Activated CD4-positive, alpha-beta memory T cell treated with anti-CD3 and anti-CD28 coated beads for 36 hours (primary cell): Measurements from ENCODE around the gene ZSWIM7. TPM values are rescaled to one million over a fixed set of nuclear protein-coding genes. Genes with fewer than 3 reads are reported as not detected.
A peak's percentile ranks its signal among the peaks of the same experiment; 100 is the strongest.

Experiments
- CTCF ChIA-PET: fragments of 350-600 bp; sonication (Branson Sonifier 250); formaldehyde crosslinking; loops from one replicate; lab custom pipeline; 2021; ENCODE audit warnings: antibody characterized with exemption, inconsistent platforms; lab: Charles Lee
- POLR2A ChIA-PET: fragments of 350-600 bp; sonication (Branson Sonifier 250); formaldehyde crosslinking; loops from one replicate; lab custom pipeline; 2021; ENCODE audit warnings: antibody characterized with exemption; lab: Charles Lee
- DNase-seq: peaks from one replicate; pipeline ENCODE4 v3.0.0-alpha.2; 2020
- H3K27ac Mint-ChIP-seq: one replicate; pipeline ENCODE4 v1.8.0; 2021; ENCODE audit warnings: mixed read lengths
- H3K27me3 Mint-ChIP-seq: one replicate; pipeline ENCODE4 v1.8.0; 2021; ENCODE audit warnings: mixed read lengths
- H3K36me3 Mint-ChIP-seq: one replicate; pipeline ENCODE4 v1.8.0; 2021; ENCODE audit warnings: mixed read lengths
- H3K4me1 Mint-ChIP-seq: one replicate; pipeline ENCODE4 v1.8.0; 2021; ENCODE audit warnings: low read depth, mixed read lengths
- H3K4me3 Mint-ChIP-seq: one replicate; pipeline ENCODE4 v1.8.0; 2021; ENCODE audit warnings: mild to moderate bottlenecking, mixed read lengths
- H3K9me3 Mint-ChIP-seq: one replicate; pipeline ENCODE4 v1.8.0; 2021; ENCODE audit warnings: mixed read lengths
- intact Hi-C: fragments of 100-400 bp; cut with micrococcal nuclease; formaldehyde crosslinking; loops from one replicate; pipeline ENCODE4 v1.15.1; 2023
- total RNA-seq, 2 experiments: library from RNA; stranded (reverse); gene quantifications; one replicate each; pipeline ENCODE4 v1.2.3, GENCODE V29; 2021

The ZSWIM7 gene
- total RNA-seq, 2 experiments from 2014 or later: 11.2 to 12.0 TPM

GRCh38 chr17:15969463-15969862 lies 30.0 kb downstream of the ZSWIM7 start:
- POLR2A ChIA-PET: no interaction called here
- Mint-ChIP-seq H3K4me3 (no peak overlapping the region), H3K4me1 (no peaks in the 10 kb centered on the region), H3K9me3 (no peaks in the 10 kb centered on the region), H3K36me3 (no peaks in the 10 kb centered on the region), H3K27ac (no peak overlapping the region), H3K27me3 (peaks cover 25% of the 10 kb centered on the region)
- intact Hi-C loops: no loop called here
- DNase-seq: no peak
- CTCF ChIA-PET: no interaction called here

GRCh38 chr17:15967706-15968399 lies 31.7 kb downstream of the ZSWIM7 start:
- CTCF ChIA-PET: no interaction called here
- Mint-ChIP-seq H3K27ac (no peak overlapping the region), H3K4me1 (no peaks in the 10 kb centered on the region), H3K4me3 (no peak overlapping the region), H3K36me3 (no peaks in the 10 kb centered on the region), H3K9me3 (no peaks in the 10 kb centered on the region), H3K27me3 (peaks cover 27% of the 10 kb centered on the region)
- no peak for DNase-seq
- intact Hi-C loops: no loop called here
- POLR2A ChIA-PET: no interaction called here

- no peaks in the 10 kb centered on the region for H3K4me1 Mint-ChIP-seq
- H3K9me3 Mint-ChIP-seq: no peaks in the 10 kb centered on the region
- H3K4me3 Mint-ChIP-seq: no peak overlapping the region
- peaks cover 27% of the 10 kb centered on the region for H3K27me3 Mint-ChIP-seq
- H3K36me3 Mint-ChIP-seq: no peaks in the 10 kb centered on the region
- DNase-seq: no peak
- intact Hi-C loops: no loop called here
- POLR2A ChIA-PET: no interaction called here
- H3K27ac Mint-ChIP-seq: no peak overlapping the region
- CTCF ChIA-PET: no interaction called here
These were observed 32.6 kb downstream of the ZSWIM7 start for GRCh38 chr17:15966879-15967248.

GRCh38 chr17:15966183-15966878 lies 33.2 kb downstream of the ZSWIM7 start:
- POLR2A ChIA-PET: no interaction called here
- Mint-ChIP-seq H3K36me3 (no peaks in the 10 kb centered on the region), H3K4me1 (no peaks in the 10 kb centered on the region), H3K4me3 (no peak overlapping the region), H3K27ac (no peak overlapping the region), H3K27me3 (peaks cover 32% of the 10 kb centered on the region), H3K9me3 (no peaks in the 10 kb centered on the region)
- DNase-seq: no peak
- CTCF ChIA-PET: no interaction called here
- intact Hi-C loops: no loop called here

- no peak overlapping the region for H3K4me3 Mint-ChIP-seq
- no peaks in the 10 kb centered on the region for H3K9me3 Mint-ChIP-seq
- no peak for DNase-seq
- ChIA-PET POLR2A (no interaction called here), CTCF (no interaction called here)
- H3K27ac Mint-ChIP-seq: no peak overlapping the region
- no peaks in the 10 kb centered on the region for H3K36me3 Mint-ChIP-seq
- no peaks in the 10 kb centered on the region for H3K4me1 Mint-ChIP-seq
- H3K27me3 Mint-ChIP-seq: peaks cover 32% of the 10 kb centered on the region
- intact Hi-C loops: no loop called here
These were observed 34.0 kb downstream of the ZSWIM7 start for GRCh38 chr17:15965528-15965927.

GRCh38 chr17:15963670-15964110 lies 35.8 kb downstream of the ZSWIM7 start:
- ChIA-PET CTCF (no interaction called here), POLR2A (no interaction called here)
- no peak for DNase-seq
- intact Hi-C loops: no loop called here
- Mint-ChIP-seq H3K36me3 (no peaks in the 10 kb centered on the region), H3K4me1 (peaks cover 12% of the 10 kb centered on the region), H3K9me3 (no peaks in the 10 kb centered on the region), H3K27ac (no peak overlapping the region), H3K27me3 (peaks cover 27% of the 10 kb centered on the region), H3K4me3 (no peak overlapping the region)

GRCh38 chr17:15958484-15958854 lies 41.0 kb downstream of the ZSWIM7 start:
- CTCF ChIA-PET: interaction anchor here (0.8 kb wide), 1 partner anchor 13 kb away, joined by 4 read pairs; the partner anchor contains the start of gene ADORA2B
- POLR2A ChIA-PET: no interaction called here
- no peaks in the 10 kb centered on the region for H3K36me3 Mint-ChIP-seq
- H3K4me1 Mint-ChIP-seq: peaks cover 29% of the 10 kb centered on the region
- H3K27me3 Mint-ChIP-seq: peaks cover 34% of the 10 kb centered on the region
- intact Hi-C loops: loop anchor here (2.0 to 10.0 kb wide), 2 partner anchors 14 to 64 kb away; partner anchors contain the start of gene ADORA2B
- H3K4me3 Mint-ChIP-seq: no peak overlapping the region
- H3K27ac Mint-ChIP-seq: peak overlapping the region; percentile 21
- no peak for DNase-seq
- H3K9me3 Mint-ChIP-seq: no peaks in the 10 kb centered on the region

GRCh38 chr17:15957608-15958307 lies 41.7 kb downstream of the ZSWIM7 start:
- H3K27me3 Mint-ChIP-seq: peaks cover 36% of the 10 kb centered on the region
- ChIA-PET POLR2A (no interaction called here), CTCF (interaction anchor here (0.8 kb wide), 1 partner anchor 13 kb away, joined by 4 read pairs; the partner anchor contains the start of gene ADORA2B)
- no peaks in the 10 kb centered on the region for H3K9me3 Mint-ChIP-seq
- H3K4me3 Mint-ChIP-seq: no peak overlapping the region
- no peak for DNase-seq
- no peaks in the 10 kb centered on the region for H3K36me3 Mint-ChIP-seq
- intact Hi-C loops: loop anchor here (2.0 to 10.0 kb wide), 2 partner anchors 13 to 63 kb away; partner anchors contain the start of gene ADORA2B
- H3K27ac Mint-ChIP-seq: peak overlapping the region; percentile 21
- H3K4me1 Mint-ChIP-seq: peaks cover 29% of the 10 kb centered on the region

GRCh38 chr17:15957206-15957605 lies 42.3 kb downstream of the ZSWIM7 start:
- no peaks in the 10 kb centered on the region for H3K9me3 Mint-ChIP-seq
- no peak overlapping the region for H3K27ac Mint-ChIP-seq
- peaks cover 29% of the 10 kb centered on the region for H3K4me1 Mint-ChIP-seq
- H3K36me3 Mint-ChIP-seq: no peaks in the 10 kb centered on the region
- no peak overlapping the region for H3K4me3 Mint-ChIP-seq
- CTCF ChIA-PET: no interaction called here
- H3K27me3 Mint-ChIP-seq: peaks cover 38% of the 10 kb centered on the region
- DNase-seq: peak; percentile 69
- POLR2A ChIA-PET: no interaction called here
- intact Hi-C loops: loop anchor here (10.0 kb wide), 1 partner anchor 62 kb away; no protein-coding TSS in a partner anchor

GRCh38 chr17:15955793-15956541 lies 43.5 kb downstream of the ZSWIM7 start:
- H3K27ac Mint-ChIP-seq: no peak overlapping the region
- ChIA-PET POLR2A (no interaction called here), CTCF (interaction anchor here (0.9 kb wide), 1 partner anchor 11 kb away, joined by 3 read pairs; no protein-coding TSS in a partner anchor)
- DNase-seq: no peak
- intact Hi-C loops: loop anchor here (10.0 kb wide), 1 partner anchor 61 kb away; no protein-coding TSS in a partner anchor
- peaks cover 29% of the 10 kb centered on the region for H3K4me1 Mint-ChIP-seq
- H3K4me3 Mint-ChIP-seq: no peak overlapping the region
- peaks cover 30% of the 10 kb centered on the region for H3K27me3 Mint-ChIP-seq
- no peaks in the 10 kb centered on the region for H3K9me3 Mint-ChIP-seq
- no peaks in the 10 kb centered on the region for H3K36me3 Mint-ChIP-seq

- Mint-ChIP-seq H3K27ac (no peak overlapping the region), H3K36me3 (no peaks in the 10 kb centered on the region), H3K4me3 (no peak overlapping the region), H3K27me3 (peaks cover 30% of the 10 kb centered on the region), H3K4me1 (peaks cover 23% of the 10 kb centered on the region), H3K9me3 (no peaks in the 10 kb centered on the region)
- ChIA-PET CTCF (no interaction called here), POLR2A (no interaction called here)
- no peak for DNase-seq
- intact Hi-C loops: loop anchor here (10.0 kb wide), 1 partner anchor 59 kb away; no protein-coding TSS in a partner anchor
These were observed 45.3 kb downstream of the ZSWIM7 start for GRCh38 chr17:15954222-15954621.
